HG02623 (cell line): Measurements from ENCODE around the gene DNLZ.

Experiments
- ATAC-seq: cut with Tn5 transposase; IDR thresholded peaks from one replicate; pipeline ENCODE4 v1.9.1; 2021; ENCODE audit warnings: moderate library complexity; ENCODE audit not compliant: unreplicated experiment

Gene DNLZ

DNA sequence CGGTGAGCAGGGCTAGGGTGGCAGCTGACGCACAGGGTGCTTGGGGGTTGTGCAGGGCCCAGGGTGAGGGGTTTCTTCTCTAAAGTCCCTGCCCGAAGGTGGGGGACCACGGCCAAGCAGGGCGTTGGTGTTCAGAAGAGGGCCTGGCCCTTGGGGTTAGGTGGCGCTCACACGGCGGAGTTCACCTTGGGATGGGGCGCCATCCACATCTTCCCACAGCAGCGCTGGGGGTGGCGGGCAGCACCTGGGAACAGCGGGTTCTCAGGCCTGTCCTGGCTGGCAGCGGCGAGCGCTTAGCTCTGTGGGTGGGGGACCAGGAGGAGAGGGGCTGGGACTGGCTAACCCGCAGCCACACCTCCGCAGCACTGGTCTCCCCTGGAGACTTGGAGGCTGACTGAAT, 30.1 kb downstream of the DNLZ start:
- no peak for ATAC-seq

GRCh38 chr9:136333045-136333444, 30.5 kb downstream of the DNLZ start:
- ATAC-seq, result no peak

DNA sequence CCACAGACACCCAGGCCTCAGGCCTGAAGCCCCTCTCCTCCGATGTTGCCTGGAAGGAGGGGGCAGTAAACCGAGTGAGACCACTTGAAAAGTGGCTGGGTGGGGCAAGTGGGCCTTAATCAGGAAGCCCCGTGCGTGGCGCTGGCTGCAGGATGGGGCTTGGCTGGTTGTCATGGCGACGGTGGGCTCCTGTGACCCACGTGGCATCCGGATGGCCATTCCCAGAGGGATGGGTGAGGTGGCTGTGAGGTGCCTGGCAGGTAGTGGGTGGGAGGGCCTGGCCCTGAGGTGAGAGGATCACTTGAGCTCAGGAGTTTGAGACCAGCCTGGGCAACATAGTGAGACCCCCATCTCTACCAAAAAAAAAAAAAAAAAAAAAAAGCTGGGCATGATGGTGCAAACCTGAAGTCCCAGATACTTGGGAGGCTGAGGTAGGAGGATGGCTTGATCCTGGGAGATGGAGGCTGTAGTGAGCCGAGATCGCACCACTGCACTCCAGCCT, 31.0 kb downstream of the DNLZ start:
- ATAC-seq, result no peak

- ATAC-seq, result no peak
Measured at GRCh38 chr9:136331556-136332481, 31.7 kb downstream of the DNLZ start.

DNA sequence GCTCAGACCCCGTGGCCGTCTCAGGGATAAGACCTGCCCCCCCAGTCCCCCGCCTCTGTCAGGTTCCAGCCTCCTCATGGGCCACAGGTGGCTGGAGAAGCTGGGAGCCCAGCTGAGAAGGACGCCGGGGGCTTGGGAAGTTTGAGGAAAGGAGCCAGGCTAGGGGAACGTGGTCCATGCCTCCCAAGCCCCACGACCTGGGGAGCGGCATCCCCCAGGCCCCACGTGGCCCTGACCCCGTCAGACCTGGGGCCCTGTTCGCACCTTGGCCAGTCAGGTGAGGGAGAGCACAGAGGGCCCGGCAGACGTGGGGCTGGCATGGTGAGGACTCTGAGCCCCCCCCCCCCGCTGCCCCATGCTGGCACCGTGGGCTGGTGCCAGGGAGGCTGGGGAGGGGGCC, 32.5 kb downstream of the DNLZ start:
- ATAC-seq, result no peak

- ATAC-seq, result no peak
Measured at GRCh38 chr9:136330406-136330990, 33.0 kb downstream of the DNLZ start.

GRCh38 chr9:136329636-136330405, 33.7 kb downstream of the DNLZ start:
- ATAC-seq, result no peak

DNA sequence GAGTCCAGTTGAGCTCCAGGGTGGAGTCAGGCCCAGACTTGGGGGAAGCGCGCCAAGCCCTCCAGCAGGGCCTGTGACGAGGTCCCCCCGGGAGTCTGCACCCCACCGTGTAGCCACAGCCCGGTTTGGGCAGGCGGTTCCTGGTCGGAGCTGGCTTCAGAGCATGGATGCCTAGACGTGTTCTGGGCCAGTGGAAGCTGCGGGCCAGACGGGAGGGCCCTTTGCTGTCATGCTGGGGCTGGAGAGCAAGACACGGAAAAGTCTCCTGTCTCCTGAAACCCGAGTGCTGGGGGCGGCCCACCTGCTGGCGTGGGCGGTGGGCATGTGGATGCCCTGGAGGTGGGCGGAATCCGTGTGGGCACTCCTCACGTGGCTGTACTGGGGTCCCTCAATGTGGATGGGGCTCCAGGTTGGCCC, 34.3 kb downstream of the DNLZ start:
- ATAC-seq, result no peak

DNA sequence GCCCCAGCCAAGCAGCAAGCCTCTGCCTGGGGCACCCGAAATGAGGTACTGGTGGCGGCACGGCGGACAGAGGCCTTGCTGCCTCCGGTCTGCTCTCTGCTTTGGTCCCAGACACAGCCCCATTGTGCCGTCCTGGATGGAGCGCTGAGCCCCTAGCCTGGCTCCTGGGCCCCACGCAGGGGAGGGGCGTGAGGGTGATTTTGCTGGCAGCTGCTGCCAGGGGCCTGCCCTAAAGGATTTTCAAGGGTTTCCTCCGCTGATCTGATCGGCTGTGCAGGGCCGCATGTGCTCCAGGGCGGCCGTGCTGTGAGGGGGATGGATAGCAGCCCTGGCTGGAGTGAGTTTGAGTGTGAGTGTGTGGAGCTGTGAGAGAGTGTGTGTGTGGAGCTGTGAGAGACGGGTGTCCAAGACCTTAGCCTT, 34.9 kb downstream of the DNLZ start:
- no peak for ATAC-seq

- ATAC-seq, result no peak
Measured at GRCh38 chr9:136328011-136328621, 35.4 kb downstream of the DNLZ start.

- ATAC-seq, result no peak
Measured at GRCh38 chr9:136327304-136327974, 36.1 kb downstream of the DNLZ start, which contains the start of gene GPSM1. GPSM1 (plus strand) TSS chr9:136327539; CDS start chr9:136327696, 157 bp downstream.

DNA sequence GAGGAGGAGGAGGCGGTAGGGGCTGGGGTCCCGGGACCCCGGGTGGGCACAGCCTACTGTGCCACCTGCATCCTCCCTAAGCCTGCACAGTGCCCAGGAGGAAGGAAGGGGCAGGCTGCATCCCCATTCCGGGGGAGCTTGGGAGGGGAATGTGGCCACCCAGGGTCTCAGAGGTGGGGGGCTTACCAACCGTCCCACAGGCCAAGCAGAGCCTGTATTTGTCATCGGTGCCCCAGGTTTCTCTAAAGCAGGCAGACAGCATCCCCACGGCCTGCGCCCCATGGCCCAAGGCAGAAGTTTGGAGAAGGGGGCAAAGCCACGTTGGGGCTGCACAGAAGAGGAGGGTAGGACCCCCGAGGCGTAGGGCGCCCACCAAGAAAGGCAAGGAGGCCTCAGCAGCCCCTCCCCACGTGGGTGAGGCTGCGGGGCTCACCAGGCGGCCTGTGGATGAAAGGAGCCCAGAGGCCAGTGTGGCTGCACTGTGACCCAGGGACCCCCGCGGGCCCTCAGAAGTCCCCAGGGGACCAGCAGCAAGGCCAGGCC, 36.7 kb downstream of the DNLZ start:
- no peak for ATAC-seq

GRCh38 chr9:136326061-136326760, 37.3 kb downstream of the DNLZ start:
- ATAC-seq, result no peak

- ATAC-seq, result no peak
Measured at GRCh38 chr9:136325358-136325757, 38.2 kb downstream of the DNLZ start.

GRCh38 chr9:136324501-136325300, 38.8 kb downstream of the DNLZ start:
- no peak for ATAC-seq

GRCh38 chr9:136323371-136323789, 40.2 kb downstream of the DNLZ start:
- no peak for ATAC-seq

GRCh38 chr9:136322756-136323330, 40.7 kb downstream of the DNLZ start:
- ATAC-seq, result no peak

DNA sequence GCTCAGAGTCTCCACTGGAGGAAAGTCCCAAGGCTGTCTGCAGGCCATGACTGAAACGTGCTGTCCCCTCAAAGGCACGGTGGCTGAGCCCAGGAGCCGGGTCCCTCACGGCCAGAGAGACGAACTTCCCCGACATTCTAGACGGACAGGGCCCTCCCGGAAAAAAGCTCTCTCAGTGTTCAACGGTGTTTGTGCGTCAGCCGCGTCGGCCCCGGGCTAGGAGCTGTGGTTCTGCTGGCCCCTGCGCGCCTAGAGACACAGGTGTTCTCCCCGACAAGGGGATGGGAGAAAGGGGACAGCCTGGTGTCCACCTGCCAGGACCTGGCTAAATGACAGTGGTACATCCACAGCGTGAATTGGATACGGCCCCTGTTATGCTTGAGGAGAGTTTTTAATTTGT, 42.0 kb downstream of the DNLZ start:
- no peak for ATAC-seq
